ENCODE results near the gene FABP7. TPM values are rescaled to one million over a fixed set of nuclear protein-coding genes. Genes with fewer than 3 reads are reported as not detected.
A peak's percentile ranks its signal among the peaks of the same experiment; 100 is the strongest.

The FABP7 gene
- total and polyA plus RNA-seq, 2 of the 13 experiments (the other 11 are each of a cell fraction or from before 2014, with no cell fraction given): not detected

GRCh38 chr6:122790423-122791309 lies 11.2 kb downstream of the FABP7 start (continued):
- no peak for TF ChIP-seq HOXA7 (CRISPR knock-in tag; IDR thresholded peaks at IDR 0.05)
- TF ChIP-seq, protein P1, sequence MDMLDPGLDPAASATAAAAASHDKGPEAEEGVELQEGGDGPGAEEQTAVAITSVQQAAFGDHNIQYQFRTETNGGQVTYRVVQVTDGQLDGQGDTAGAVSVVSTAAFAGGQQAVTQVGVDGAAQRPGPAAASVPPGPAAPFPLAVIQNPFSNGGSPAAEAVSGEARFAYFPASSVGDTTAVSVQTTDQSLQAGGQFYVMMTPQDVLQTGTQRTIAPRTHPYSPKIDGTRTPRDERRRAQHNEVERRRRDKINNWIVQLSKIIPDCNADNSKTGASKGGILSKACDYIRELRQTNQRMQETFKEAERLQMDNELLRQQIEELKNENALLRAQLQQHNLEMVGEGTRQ (IDR thresholded peaks at IDR 0.05; ENCODE audit: low read depth, low read length): no peak
- TF ChIP-seq, protein P1 (CRISPR knock-in tag; IDR thresholded peaks at IDR 0.05; ENCODE audit: borderline replicate concordance): no peak
- TF ChIP-seq ZFP91 (CRISPR knock-in tag; IDR thresholded peaks at IDR 0.05; ENCODE audit: borderline replicate concordance): no peak
- peak; percentile 41; the same call in 1 of the 2 replicates for TF ChIP-seq SP140L (CRISPR knock-in tag; IDR thresholded peaks at IDR 0.05; ENCODE audit: borderline replicate concordance)
- TF ChIP-seq, protein P2, sequence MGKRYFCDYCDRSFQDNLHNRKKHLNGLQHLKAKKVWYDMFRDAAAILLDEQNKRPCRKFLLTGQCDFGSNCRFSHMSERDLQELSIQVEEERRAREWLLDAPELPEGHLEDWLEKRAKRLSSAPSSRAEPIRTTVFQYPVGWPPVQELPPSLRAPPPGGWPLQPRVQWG (CRISPR knock-in tag; IDR thresholded peaks at IDR 0.05; ENCODE audit: borderline replicate concordance, low read depth): no peak
- no peak for TF ChIP-seq SMYD3 (CRISPR knock-in tag; IDR thresholded peaks at IDR 0.05)
- TF ChIP-seq, protein P3, sequence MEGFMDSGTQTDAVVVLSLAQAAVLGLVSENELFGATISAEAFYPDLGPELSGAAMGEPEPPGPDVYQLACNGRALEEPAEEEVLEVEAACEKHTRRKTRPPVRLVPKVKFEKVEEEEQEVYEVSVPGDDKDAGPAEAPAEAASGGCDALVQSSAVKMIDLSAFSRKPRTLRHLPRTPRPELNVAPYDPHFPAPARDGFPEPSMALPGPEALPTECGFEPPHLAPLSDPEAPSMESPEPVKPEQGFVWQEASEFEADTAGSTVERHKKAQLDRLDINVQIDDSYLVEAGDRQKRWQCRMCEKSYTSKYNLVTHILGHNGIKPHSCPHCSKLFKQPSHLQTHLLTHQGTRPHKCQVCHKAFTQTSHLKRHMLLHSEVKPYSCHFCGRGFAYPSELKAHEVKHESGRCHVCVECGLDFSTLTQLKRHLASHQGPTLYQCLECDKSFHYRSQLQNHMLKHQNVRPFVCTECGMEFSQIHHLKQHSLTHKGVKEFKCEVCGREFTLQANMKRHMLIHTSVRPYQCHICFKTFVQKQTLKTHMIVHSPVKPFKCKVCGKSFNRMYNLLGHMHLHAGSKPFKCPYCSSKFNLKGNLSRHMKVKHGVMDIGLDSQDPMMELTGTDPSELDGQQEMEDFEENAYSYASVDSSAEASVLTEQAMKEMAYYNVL (CRISPR knock-in tag; IDR thresholded peaks at IDR 0.05; ENCODE audit: borderline replicate concordance): no peak
- no peak for TF ChIP-seq ZSCAN22 (CRISPR knock-in tag; IDR thresholded peaks at IDR 0.05)
- peak; percentile 63 to 89; a peak in 3 of 4 replicates for TF ChIP-seq EP300 (IDR thresholded peaks at IDR 0.05; ENCODE audit: low read depth in 2 of 2, low read length in 2 of 2)
- TF ChIP-seq EP300 (CRISPR knock-in tag; IDR thresholded peaks at IDR 0.05; ENCODE audit: borderline replicate concordance): peak; percentile 54; the same call in 1 of the 2 replicates
- TF ChIP-seq ZNF562 (CRISPR knock-in tag; IDR thresholded peaks at IDR 0.05; ENCODE audit: borderline replicate concordance): no peak
- no peak for TF ChIP-seq ZNF770 (CRISPR knock-in tag; IDR thresholded peaks at IDR 0.05)
- no peak for TF ChIP-seq NFYC (CRISPR knock-in tag; IDR thresholded peaks at IDR 0.05)
- no peak for TF ChIP-seq BRD4 (CRISPR knock-in tag; IDR thresholded peaks at IDR 0.05)
- 0 out of 2 replicates have a peak, but pooled peaks have one; percentile 30 for TF ChIP-seq PHF21A (CRISPR knock-in tag; IDR thresholded peaks at IDR 0.05)
- TF ChIP-seq TBX3 (IDR thresholded peaks at IDR 0.05; ENCODE audit: borderline replicate concordance): peak; percentile 86; the same call in 1 of the 2 replicates
- TF ChIP-seq, protein P4, sequence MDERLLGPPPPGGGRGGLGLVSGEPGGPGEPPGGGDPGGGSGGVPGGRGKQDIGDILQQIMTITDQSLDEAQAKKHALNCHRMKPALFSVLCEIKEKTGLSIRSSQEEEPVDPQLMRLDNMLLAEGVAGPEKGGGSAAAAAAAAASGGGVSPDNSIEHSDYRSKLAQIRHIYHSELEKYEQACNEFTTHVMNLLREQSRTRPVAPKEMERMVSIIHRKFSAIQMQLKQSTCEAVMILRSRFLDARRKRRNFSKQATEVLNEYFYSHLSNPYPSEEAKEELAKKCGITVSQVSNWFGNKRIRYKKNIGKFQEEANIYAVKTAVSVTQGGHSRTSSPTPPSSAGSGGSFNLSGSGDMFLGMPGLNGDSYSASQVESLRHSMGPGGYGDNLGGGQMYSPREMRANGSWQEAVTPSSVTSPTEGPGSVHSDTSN (CRISPR knock-in tag; IDR thresholded peaks at IDR 0.05): 0 out of 2 replicates have a peak, but pooled peaks have one; percentile 3
